A673 (cell line): ENCODE measurements around the gene FOXQ1. TPM values are rescaled to one million over a fixed set of nuclear protein-coding genes. Genes with fewer than 3 reads are reported as not detected.

Source experiments
- BruUV-seq: library from RNA; stranded (reverse); fragments of 400-500 nt; replicated peaks from 2 replicates; lab custom pipeline; 2021; lab: Mats Ljungman, UMichigan
- CTCF ChIA-PET: fragments of 300-600 bp; sonication (Branson Sonifier 250); formaldehyde crosslinking; loops from one replicate; lab custom pipeline; 2022; ENCODE audit warnings: antibody characterized with exemption; lab: Charles Lee
- POLR2A ChIA-PET: fragments of 300-600 bp; sonication (Branson Sonifier 250); formaldehyde crosslinking; loops from one replicate; lab custom pipeline; 2022; ENCODE audit warnings: antibody characterized with exemption; ENCODE audit not compliant: low non-redundant PET; lab: Charles Lee
- DNase-seq: peaks from one replicate; pipeline ENCODE4 v3.0.0-alpha.2; 2015; ENCODE audit warnings: low spot score
- H3K27ac ChIP-seq: fragments of 200-600 bp; sonication (generic); 2 replicates; pipeline ENCODE4 v1.5.1; 2016; ENCODE audit warnings: mixed run types, low read depth, mild to moderate bottlenecking, mixed read lengths, antibody characterized with exemption, low read length; ENCODE audit not compliant: poor library complexity, severe bottlenecking
- H3K27me3 ChIP-seq: fragments of 200-600 bp; sonication (generic); replicated peaks from 2 replicates; pipeline ENCODE4 v1.6.1; 2017; ENCODE audit warnings: mixed run types, low read depth, mild to moderate bottlenecking, mixed read lengths, antibody characterized with exemption, low read length; ENCODE audit not compliant: insufficient read depth, poor library complexity
- H3K36me3 ChIP-seq: fragments of 200-600 bp; sonication (generic); 2 replicates; pipeline ENCODE4 v1.6.1; 2016; ENCODE audit warnings: mixed run types, mild to moderate bottlenecking, mixed read lengths, antibody characterized with exemption, low read length; ENCODE audit not compliant: insufficient read depth, poor library complexity, severe bottlenecking
- H3K4me1 ChIP-seq: fragments of 200-600 bp; sonication (generic); 2 replicates; pipeline ENCODE4 v1.6.1; 2017; ENCODE audit warnings: mixed run types, mild to moderate bottlenecking, mixed read lengths, antibody characterized with exemption, low read length; ENCODE audit not compliant: insufficient read depth, poor library complexity, severe bottlenecking
- H3K4me3 ChIP-seq: fragments of 200-600 bp; sonication (generic); 2 replicates; pipeline ENCODE4 v1.5.1; 2016; ENCODE audit warnings: low read depth, mixed run types, mild to moderate bottlenecking, mixed read lengths, low read length; ENCODE audit not compliant: poor library complexity, severe bottlenecking
- H3K9me3 ChIP-seq: fragments of 200-600 bp; sonication (generic); 2 replicates; pipeline ENCODE4 v1.6.1; 2016; ENCODE audit warnings: mixed run types, low read depth, mild to moderate bottlenecking, mixed read lengths, antibody characterized with exemption, low read length; ENCODE audit not compliant: poor library complexity, severe bottlenecking
- CTCF ChIP-seq: fragments of 300-800, 200-600 bp; sonication (generic); conservative IDR thresholded peaks from 2 replicates; pipeline ENCODE4 v1.5.1; 2017; ENCODE audit warnings: low read depth, mild to moderate bottlenecking, antibody characterized with exemption, low read length, moderate library complexity, mixed read lengths
- EZH2 ChIP-seq: fragments of 200-600 bp; sonication (generic); IDR thresholded peaks from 2 replicates; pipeline ENCODE4 v1.6.1; 2017; ENCODE audit warnings: borderline replicate concordance, low read depth, mild to moderate bottlenecking, mixed read lengths, antibody characterized with exemption, low read length; ENCODE audit not compliant: poor library complexity, severe bottlenecking
- intact Hi-C: fragments of 100-400 bp; cut with micrococcal nuclease; formaldehyde crosslinking; loops from one replicate; pipeline ENCODE4 v1.10.0; 2022; ENCODE audit not compliant: unreplicated experiment
- total RNA-seq: library from RNA; stranded (reverse); gene quantifications from 2 replicates; pipeline ENCODE4 v1.2.3, GENCODE V29; 2021

Gene FOXQ1
- total RNA-seq, 1 experiment from 2014 or later = not detected

GRCh38 chr6:1263850-1264377 lies 48.0 kb upstream of the FOXQ1 start:
- no peaks in the 10 kb centered on the region for H3K36me3 ChIP-seq
- intact Hi-C loops = no loop called here
- ChIA-PET CTCF (no interaction called here), POLR2A (no interaction called here)
- BruUV-seq = no TSS peak
- TF ChIP-seq EZH2 = no peak
- TF ChIP-seq CTCF = no peak
- no peak overlapping the region for H3K27ac ChIP-seq
- DNase-seq = no peak
- no peaks in the 10 kb centered on the region for H3K4me1 ChIP-seq
- no peaks in the 10 kb centered on the region for H3K9me3 ChIP-seq
- no peak overlapping the region for H3K4me3 ChIP-seq
- H3K27me3 ChIP-seq = peaks cover 37% of the 10 kb centered on the region

- Histone ChIP-seq H3K9me3 (no peaks in the 10 kb centered on the region), H3K36me3 (no peaks in the 10 kb centered on the region), H3K4me1 (no peaks in the 10 kb centered on the region), H3K27ac (no peak overlapping the region), H3K4me3 (no peak overlapping the region), H3K27me3 (peaks cover 45% of the 10 kb centered on the region)
- BruUV-seq = no TSS peak
- TF ChIP-seq CTCF = no peak
- TF ChIP-seq EZH2 = no peak
- intact Hi-C loops = no loop called here
- DNase-seq = no peak
- POLR2A ChIA-PET = no interaction called here
- CTCF ChIA-PET = no interaction called here
These were observed 47.1 kb upstream of the FOXQ1 start for GRCh38 chr6:1264619-1265445.

- H3K27me3 ChIP-seq = peaks cover 45% of the 10 kb centered on the region
- ChIA-PET CTCF (no interaction called here), POLR2A (no interaction called here)
- H3K36me3 ChIP-seq = no peaks in the 10 kb centered on the region
- no peak for TF ChIP-seq CTCF
- no peak for TF ChIP-seq EZH2
- intact Hi-C loops = no loop called here
- no peak overlapping the region for H3K4me3 ChIP-seq
- no peaks in the 10 kb centered on the region for H3K9me3 ChIP-seq
- no TSS peak for BruUV-seq
- no peak for DNase-seq
- no peak overlapping the region for H3K27ac ChIP-seq
- H3K4me1 ChIP-seq = no peaks in the 10 kb centered on the region
These were observed 45.2 kb upstream of the FOXQ1 start for GRCh38 chr6:1266686-1267056.
